ENCODE measurements around the gene B3GNT5.
A peak's percentile ranks its signal among the peaks of the same experiment; 100 is the strongest.

Gene B3GNT5

DNA sequence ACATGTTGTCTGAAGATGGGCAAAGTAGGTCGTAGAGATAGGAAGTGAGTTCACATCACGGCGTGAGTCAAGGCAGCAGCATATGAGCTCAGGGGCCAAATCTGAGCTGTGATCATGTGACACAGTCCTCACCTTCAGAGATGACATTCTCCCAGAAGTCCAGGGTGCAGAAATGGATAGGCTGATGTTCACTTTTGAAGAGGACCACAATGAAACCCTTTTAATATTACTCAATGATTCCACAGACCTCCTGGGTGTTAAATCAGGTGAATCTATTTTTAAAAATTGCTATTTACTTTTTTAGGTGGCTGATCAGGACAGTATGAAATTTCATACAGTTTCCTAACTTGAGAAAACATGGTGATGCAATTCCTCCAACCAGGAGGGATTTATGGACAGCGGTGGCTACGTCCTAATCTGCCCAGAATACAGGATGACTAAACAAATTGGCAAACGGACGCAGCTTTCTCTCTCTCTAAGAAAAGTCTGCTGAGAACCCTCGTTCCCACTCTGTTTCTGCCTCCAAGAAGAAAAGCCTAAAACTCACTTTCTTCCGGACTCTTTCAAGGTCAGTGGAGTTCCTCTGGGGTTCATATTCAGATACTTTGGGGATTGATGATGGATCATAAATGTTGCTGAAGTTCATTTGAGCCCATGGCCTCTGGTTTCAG lies 34.4 kb downstream of the B3GNT5 start:
- DNase-seq (ENCODE audit: low read depth in 1 of 2, low spot score in 1 of 2): no peak

DNA sequence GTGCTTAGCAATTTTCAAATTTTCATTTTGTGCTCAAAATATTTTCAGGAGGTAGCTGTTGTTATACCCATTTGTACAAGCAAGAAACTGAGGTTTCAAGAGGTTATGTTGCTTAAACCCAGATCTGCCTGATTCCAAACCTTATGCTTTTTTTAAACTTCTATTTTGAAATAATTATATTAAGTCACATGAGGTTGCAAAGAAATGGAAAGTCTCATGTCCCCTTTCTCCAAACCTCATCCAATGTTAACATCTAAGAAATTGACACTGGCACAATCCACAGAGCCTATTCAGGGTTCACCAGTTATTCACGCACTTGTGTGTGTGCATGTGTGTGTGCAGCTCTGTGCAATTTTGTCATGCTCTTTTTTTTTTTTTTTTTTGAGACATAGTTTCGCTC lies 35.1 kb downstream of the B3GNT5 start:
- DNase-seq (ENCODE audit: low read depth in 1 of 2, low spot score in 1 of 2): no peak

DNA sequence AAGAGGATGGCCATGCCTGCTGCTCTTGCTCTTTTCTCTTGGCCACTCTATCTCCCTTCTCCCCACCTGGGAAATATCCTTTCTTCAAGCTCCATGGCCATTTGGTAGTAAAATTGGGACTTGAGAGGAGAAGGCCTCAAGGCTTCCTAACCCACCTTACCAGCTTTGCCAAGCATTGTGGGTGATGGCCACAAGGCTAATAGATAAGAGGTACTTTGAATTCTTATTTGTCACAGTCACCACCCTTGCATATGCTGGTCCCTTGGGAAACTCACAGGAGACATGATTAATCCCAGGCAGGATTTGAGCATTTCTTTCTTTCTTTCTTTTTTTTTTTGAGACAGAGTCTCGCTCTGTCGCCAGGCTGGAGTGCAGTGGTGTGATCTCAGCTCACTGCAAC lies 37.2 kb downstream of the B3GNT5 start:
- DNase-seq (ENCODE audit: low read depth in 1 of 2, low spot score in 1 of 2): no peak

DNA sequence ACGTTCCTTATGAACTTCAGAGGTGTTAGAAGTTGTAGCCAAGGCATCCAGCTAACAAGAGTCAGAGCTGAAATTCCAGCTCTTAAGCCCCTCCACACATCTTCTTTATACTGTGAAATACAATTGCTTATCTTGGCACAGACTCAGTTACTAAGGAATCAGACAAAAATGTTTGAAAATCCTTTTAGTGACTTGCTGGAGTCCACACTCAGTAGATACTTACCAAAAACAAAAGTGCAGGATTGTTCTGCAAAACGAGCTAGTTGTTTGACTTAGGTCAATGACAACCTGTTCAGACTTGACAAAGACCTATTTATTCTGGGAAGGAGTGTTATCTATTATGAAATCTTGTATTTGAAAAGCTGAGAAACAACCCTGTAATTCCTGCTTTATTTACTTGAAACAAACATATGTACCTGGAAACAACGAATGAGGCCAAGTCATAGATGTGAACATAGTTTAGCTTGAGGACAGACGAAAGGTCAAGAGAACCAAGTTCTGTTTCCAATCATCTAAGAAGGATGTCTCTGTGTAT lies 38.5 kb downstream of the B3GNT5 start:
- no peak for DNase-seq (ENCODE audit: low read depth in 1 of 2, low spot score in 1 of 2)

DNA sequence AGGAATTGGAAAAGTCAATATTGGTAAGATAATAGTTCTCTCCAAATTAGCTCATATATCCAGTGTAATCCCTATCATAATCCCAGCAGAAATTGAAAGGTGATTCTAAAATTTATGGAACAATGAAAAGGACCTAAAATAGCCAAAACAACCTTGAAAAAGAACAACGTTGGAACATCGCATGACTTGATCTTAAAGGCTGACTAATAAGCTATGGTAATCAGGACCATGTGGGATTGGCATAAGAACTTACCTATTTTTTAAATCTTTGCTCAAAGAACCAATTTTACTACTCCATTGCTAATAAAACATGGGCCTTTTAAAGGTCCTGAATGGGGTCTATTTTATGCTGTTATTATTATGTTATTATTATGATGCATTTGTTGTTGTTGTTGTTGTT lies 40.9 kb downstream of the B3GNT5 start:
- DNase-seq (ENCODE audit: low read depth in 1 of 2, low spot score in 1 of 2): no peak

DNA sequence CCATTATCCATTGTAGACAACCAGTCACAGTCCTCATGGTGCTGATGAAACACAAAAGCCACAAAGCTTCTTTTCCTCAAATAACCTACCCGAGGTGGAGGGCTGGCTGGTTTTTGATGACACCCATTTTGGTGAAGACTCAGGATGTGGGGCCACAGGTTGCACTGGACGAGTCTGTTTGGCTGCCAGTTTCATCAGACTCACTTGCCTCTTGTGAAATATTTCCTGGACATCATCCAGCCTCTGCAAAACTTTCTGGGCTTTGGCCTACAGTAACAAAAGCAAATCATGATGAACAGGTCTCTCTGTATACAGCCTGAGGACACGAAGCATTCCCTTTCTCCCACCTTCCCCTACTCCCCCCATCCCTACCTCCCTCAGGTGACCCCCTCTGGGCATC lies 42.2 kb downstream of the B3GNT5 start:
- DNase-seq (ENCODE audit: low read depth in 1 of 2, low spot score in 1 of 2): no peak

DNA sequence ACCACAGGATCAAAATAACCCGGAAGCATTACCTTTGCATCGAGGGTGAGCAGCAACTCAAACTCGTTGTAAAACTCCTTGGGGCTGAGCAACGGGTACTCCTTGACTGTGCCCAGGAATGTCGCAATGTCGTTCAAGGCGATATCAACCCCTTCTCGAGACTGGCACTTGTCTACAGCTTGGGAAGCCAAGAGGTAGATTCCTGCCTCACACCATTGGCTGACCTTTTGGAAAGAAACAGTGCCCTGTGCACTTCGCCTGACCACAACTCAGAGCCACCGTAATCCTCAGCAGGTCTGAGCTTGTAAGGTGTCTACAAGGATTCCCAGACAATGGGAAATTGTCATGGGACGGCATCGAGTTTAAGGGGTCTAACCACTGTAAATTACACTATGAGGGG lies 43.9 kb downstream of the B3GNT5 start:
- no peak for DNase-seq (ENCODE audit: low read depth in 1 of 2, low spot score in 1 of 2)

DNA sequence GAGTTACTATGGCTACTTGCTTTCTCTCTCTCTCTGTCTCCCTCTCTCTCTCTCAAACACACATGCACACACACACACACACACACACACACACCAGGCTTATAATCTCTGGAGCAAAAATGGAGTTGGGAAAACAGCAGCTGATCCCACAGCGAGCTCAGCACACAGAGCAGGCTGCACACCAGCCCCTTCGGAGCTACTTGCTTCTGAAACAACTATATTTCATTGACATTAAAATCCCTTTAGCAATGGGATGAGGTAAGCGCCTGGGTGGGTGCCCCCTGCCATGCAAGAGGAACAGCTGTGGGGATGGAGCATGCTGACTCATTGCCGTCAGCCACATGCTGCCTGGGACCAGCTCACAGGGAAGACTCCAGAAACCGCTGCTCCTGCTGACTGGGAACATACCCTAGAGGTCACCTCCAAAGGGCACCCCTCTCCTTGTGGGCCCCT lies 45.7 kb downstream of the B3GNT5 start:
- DNase-seq (ENCODE audit: low read depth in 1 of 2, low spot score in 1 of 2): no peak

DNA sequence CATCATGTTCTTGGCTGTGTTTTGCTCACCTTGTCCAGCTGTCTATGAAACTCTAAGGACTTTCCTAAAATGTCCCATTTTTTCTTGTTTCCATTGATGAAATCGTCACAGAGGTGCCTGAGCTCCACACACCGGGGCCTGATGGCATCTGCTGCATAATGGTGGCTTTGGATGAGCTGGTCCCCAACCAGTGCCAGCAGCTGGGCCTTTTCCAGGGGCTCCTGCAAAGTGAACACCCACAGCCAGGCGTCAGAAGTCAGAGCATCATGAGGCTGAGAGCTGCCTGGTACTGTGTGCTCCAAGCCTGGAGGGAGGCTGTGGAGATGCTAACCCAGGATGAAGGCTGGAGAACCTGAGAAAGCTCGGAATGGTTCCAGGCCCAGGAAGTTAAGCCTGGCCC lies 46.9 kb downstream of the B3GNT5 start:
- DNase-seq (ENCODE audit: low read depth in 1 of 2, low spot score in 1 of 2): no peak

DNA sequence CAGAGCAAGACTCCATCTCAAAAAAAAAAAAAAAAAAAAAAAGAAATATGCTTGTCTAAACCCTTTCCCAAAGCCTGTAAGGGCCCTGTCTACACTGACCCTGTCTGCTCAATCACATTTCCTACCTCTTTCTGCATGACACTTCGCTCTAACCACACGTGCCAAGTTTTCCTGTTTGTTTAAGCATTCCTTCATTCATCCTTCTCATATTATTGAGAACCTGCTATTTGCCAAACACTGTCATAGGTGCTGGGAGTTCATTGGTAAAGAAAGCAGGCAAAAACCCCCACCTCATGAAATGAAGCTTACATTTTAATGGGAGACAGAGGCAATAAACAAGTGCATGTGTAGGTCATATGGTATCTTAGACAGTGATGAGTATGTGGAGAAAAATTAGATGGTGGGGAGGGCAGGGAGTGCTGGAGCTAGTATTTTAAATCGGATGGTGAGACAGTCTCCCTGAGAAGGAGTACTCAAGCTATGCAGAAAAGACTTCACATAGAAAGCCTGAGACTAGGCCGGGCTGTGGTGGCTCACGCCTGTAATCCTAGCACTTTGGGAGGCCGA lies 48.0 kb downstream of the B3GNT5 start:
- no peak for DNase-seq (ENCODE audit: low read depth in 1 of 2, low spot score in 1 of 2)

DNA sequence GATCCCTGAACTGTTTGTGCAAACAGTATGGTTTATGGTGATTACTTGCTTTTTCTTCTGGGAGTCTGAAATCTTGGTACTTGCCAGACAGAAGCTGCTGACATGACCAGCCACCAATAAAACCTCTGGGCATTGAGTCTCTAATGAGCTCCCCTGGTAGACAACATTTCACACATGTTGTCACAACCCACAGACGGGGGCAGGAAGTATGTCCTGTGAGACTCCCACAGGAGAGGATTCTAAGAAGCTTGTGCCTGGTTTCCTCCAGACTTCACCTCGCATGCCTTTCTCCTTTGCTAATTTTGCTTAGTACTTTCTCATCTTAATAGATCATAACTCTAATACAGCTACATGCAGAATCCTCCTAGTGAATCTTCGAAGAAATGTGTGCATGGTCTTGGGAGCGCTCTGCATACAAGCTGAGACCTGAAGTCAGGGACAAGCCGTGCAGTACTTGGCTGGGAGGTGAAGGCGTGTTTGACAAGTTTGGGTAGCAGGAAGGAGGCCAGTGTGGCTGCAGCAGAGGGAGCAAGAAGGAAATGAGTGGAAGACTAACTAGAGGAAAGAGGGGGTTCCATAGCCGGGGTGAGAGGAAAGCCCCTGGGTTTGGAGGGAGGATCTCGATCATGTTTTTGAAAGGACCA lies 49.0 kb downstream of the B3GNT5 start:
- no peak for DNase-seq (ENCODE audit: low read depth in 1 of 2, low spot score in 1 of 2)

DNA sequence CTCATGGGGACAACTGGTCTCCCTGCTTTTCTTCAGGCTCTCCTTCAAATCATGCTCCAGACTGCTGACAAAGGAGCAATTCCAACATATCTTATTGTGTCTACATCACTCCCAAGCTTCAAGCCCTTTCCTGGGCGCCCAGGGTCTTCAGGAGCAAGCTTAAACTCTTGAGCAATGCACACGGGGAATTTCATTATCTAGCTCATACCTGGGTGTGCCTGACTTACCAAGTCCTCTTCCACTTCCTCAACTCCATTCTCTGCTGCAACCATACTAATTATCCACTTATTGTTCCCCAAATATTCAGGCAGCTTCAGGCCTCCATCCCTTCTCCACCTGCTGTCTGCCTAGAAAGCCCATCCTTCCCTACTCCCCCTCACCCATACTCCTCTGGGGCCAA lies 50.6 kb downstream of the B3GNT5 start:
- no peak for DNase-seq (ENCODE audit: low read depth in 1 of 2, low spot score in 1 of 2)

DNA sequence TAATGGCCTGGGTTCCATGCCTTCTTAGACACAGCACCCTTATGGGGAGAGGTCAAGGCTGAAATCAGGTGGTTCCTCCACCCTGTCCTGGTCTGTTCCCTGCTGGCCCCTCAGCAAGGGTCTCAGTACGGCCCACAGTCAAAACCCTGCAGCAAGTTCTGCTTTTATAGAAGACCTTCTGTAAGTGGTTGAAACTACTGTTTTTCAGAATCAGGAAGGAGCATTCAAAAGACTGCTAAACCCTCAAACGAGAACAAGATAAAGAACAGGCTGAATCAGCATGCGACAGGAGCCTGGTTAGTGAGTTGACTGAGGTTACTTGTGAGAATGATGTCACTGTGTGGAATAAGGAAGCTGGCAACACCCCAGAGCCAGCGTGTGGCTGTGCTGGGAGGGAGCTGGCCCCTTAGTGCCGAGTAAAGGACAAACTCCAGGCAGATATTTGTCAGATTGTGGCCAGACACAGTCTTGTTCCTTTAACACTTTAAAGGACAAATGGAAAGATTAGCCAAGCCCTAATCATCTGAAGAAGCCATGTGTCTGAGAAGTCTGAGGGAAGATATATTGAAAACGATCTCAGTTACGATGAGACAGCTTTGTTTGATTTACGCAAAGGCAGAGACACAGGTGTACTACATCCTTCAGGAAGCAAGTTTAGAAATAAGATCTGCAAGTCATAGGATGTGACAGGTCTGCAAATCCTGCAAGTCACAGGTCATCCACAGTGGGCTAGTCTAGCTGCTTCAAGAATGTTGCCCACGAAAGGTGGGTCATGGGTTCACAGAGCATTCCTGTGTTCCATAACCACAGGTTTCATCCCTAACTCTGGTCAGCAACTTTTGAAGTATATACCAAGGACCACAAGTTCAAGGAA lies 54.0 kb downstream of the B3GNT5 start:
- peak in 1 of 2 donors; percentile 35 for DNase-seq (ENCODE audit: low read depth in 1 of 2, low spot score in 1 of 2)

DNA sequence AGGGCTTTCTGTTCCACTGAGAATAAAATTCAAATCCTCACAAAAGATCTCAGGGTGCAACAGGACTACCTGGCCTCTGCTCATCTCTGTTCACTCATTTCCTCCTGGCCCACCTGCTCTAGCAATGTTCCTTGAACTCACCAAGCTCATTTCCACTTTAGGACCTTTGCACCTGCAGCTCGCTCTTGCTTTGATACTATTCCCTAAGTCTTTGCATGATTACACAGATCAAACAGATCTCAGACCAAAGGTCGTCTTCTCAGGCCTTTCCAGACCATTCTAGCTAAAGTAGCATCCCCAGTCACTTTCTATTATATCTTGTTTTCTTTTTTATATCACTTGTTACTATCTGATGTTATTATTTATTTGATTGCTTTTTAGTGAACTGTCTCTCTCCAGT lies 54.7 kb downstream of the B3GNT5 start:
- no peak for DNase-seq (ENCODE audit: low read depth in 1 of 2, low spot score in 1 of 2)

DNA sequence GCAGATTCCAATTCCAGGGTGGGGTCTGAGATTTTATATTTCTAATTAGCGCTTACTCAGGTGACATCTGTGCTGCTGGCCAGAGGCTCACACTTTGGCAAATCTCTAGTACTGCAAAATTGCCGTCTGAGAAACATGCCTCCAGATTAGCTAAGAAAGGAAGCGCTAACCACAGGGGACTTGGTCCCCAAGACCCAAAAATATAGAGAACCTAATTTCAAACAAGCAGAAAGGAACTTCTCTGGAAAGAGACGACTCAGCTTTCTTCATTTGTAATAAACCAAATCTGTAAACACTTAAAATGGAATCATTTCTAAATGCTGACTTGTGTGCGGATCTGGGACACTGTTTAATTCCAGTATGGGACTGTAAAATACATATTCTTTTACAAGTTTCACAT lies 55.7 kb downstream of the B3GNT5 start:
- no peak for DNase-seq (ENCODE audit: low read depth in 1 of 2, low spot score in 1 of 2)

DNA sequence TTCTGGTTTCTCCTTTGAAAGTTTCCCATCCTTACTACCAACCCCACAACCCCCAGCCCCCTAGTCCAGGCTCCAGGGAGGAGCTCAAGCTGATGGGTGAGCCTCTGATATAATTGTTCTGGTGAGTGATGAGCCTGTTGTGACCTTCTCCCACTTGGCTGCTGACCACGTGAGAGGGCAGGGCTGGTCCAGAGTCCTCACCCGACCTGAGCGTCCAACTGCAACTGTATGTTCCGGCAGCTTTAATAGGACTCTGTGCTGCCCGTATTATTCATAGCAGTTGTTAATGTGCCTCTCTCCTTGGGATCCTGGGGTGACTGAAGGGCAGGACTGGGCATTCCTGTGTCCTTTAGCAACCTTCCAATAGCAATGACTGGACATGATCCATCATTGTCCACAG lies 56.2 kb downstream of the B3GNT5 start:
- DNase-seq (ENCODE audit: low read depth in 1 of 2, low spot score in 1 of 2): no peak

DNA sequence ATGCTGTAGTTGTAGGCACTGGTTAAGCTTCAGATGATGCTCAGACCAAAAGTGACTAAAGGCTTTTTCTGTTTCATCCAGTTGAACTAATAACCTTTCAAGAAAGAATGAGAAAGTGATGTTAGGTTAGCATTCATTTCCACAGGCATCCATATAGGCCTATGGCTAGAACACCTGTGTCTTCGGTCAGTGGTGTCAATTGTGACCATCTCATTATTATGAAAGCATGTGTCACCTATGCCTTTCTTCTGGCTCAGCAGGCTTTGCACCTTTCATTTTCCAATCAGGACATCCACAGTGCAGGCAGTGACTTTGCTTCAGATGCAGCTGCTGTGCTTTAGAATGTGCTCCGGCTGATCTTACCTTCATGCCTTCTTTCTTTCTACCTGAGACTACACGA lies 57.9 kb downstream of the B3GNT5 start:
- no peak for DNase-seq (ENCODE audit: low read depth in 1 of 2, low spot score in 1 of 2)

DNA sequence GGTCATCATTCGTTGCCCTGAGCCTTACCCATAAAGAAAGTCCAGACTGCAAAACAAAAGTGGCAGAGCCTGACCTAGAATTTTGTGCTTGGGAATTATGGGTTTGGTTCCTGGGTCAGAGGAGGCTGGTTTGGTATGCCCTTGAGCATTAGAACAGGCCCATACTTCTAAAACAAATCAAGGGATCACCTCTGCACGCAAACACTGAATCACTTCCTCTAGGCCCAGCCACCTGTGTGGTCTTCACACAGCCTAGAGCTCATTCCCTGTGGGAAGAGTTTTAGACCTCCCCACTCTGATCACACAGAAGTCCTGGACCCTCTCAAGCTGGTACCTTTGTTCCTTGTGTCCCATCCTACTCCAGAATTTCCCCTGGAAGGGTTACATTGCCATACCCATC lies 59.4 kb downstream of the B3GNT5 start:
- DNase-seq (ENCODE audit: low read depth in 1 of 2, low spot score in 1 of 2): no peak

DNA sequence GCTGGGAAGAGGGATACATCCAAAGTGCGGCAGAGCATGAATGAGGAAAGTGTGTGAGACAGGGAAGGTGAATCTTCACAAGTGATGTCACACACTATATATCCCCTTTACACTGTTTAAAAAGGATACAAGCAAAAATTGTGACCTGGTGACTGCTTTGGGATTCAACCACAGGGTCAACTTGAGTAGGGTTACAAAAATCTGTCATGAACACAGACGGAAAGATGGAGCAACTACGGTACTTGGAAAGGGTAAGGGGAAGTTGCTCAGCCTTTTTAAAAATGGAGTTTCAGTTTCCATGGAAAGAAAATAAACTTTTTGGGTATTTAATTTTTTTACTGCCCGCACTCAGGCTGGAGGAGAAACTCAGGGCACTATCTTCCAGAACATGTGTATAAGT lies 60.3 kb downstream of the B3GNT5 start:
- no peak for DNase-seq (ENCODE audit: low read depth in 1 of 2, low spot score in 1 of 2)

DNA sequence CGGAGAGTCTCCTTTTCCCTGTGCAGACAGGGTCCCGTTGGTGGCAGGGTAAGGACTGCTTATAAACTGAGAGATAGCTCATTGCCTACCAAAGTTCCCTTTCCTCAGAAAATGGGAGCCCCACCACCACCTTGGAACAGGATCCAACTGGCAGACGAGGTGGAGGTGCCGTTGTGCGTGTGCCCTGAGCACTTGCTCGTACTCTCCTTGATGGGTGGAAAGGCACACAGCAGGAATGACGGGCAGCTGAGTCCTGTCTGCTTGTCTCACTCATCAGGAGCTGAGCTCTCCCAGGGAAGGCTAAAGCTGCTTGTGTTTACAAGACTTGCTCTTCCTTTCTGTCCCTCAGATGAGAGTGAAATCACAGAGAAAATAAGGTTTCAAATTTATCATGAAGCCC lies 60.7 kb downstream of the B3GNT5 start:
- no peak for DNase-seq (ENCODE audit: low read depth in 1 of 2, low spot score in 1 of 2)

DNA sequence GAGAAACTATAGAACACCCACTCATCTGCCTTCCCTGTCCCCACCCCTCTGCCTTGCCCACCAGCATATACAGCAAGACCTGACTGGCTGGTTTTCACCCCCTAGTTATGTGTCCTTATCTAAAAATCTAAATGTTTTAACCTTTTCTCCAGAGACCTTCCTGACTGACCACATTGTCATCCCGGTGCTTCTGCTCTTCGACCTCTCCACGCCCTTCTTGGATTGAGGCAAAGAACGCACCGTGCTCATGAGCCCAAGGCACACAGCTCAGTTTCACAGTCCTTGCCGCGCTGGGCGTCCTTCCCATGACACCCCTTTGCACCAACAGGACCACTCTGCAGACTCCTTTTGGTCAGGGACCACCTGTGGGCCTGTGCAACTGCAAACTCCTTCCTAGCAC lies 62.7 kb downstream of the B3GNT5 start:
- DNase-seq (ENCODE audit: low read depth in 1 of 2, low spot score in 1 of 2): no peak

DNA sequence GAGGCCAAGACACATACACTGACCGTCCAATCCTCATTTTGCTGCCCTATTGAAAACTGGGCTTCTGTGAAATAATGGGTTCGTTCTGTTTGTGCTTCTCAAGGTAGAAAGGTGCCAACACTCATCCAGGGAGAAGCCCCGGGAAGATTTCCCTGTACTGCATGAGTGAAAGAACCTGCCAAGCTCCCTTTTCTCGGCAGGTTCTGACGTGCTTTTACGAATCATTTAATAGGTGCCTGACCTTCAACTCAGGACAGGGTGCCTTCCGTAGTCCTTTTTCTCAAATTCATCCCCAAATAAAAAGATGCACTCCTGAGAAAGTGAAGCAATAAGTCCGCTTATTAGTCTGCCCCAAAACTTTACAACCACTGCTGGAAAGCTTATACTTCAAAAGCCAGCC lies 64.2 kb downstream of the B3GNT5 start:
- DNase-seq (ENCODE audit: low read depth in 1 of 2, low spot score in 1 of 2): no peak
